ENCODE measurements around the gene IL1RAPL2. TPM values are rescaled to one million over a fixed set of nuclear protein-coding genes. Genes with fewer than 3 reads are reported as not detected.

Gene IL1RAPL2
- total RNA-seq, 4 donors from 2014 or later: not detected

GRCh38 chrX:105277132-105277531, 711.1 kb downstream of the IL1RAPL2 start:
- DNase-seq: no peak
- intact Hi-C loops (cut with DNase I): no loop called here
- WGBS, 2 donors: 90 to 100% methylated on average over 1 of the region's 1 CpG

GRCh38 chrX:105282077-105282476, 716.1 kb downstream of the IL1RAPL2 start:
- Histone ChIP-seq H3K4me1 (no peaks in the 10 kb centered on the region), H3K4me3 (replicated peaks in 1 of 3) (no peak overlapping the region), H3K9me3 (no peaks in the 10 kb centered on the region), H3K27me3 (no peaks in the 10 kb centered on the region), H3K27ac (no peak overlapping the region), H3K36me3 (no peaks in the 10 kb centered on the region)
- intact Hi-C loops (cut with DNase I): no loop called here
- DNase-seq: no peak
- TF ChIP-seq POLR2A (IDR thresholded peaks at IDR 0.05) (no peak), CTCF (IDR thresholded peaks at IDR 0.05) (no peak)
- WGBS, 2 donors: 52 to 58% methylated on average over 1 of the region's 1 CpG

More at GRCh38 chrX:105277132-105277531, 711.1 kb downstream of the IL1RAPL2 start:
- Histone ChIP-seq H3K27ac (no peak overlapping the region), H3K27me3 (no peaks in the 10 kb centered on the region), H3K4me3 (replicated peaks in 1 of 3) (no peak overlapping the region), H3K36me3 (no peaks in the 10 kb centered on the region), H3K9me3 (no peaks in the 10 kb centered on the region), H3K4me1 (no peaks in the 10 kb centered on the region)
- TF ChIP-seq CTCF (IDR thresholded peaks at IDR 0.05): no peak
- TF ChIP-seq POLR2A (IDR thresholded peaks at IDR 0.05): no peak

- intact Hi-C loops (cut with DNase I): no loop called here
- DNase-seq: no peak
- TF ChIP-seq CTCF (IDR thresholded peaks at IDR 0.05) (no peak), POLR2A (IDR thresholded peaks at IDR 0.05) (no peak)
- Histone ChIP-seq H3K27ac (no peak overlapping the region), H3K4me3 (replicated peaks in 1 of 3) (no peak overlapping the region), H3K4me1 (no peaks in the 10 kb centered on the region), H3K36me3 (no peaks in the 10 kb centered on the region), H3K27me3 (no peaks in the 10 kb centered on the region), H3K9me3 (no peaks in the 10 kb centered on the region)
- WGBS, 2 donors: 61 to 63% methylated on average over 3 of the region's 3 CpGs
These were observed 731.0 kb downstream of the IL1RAPL2 start for GRCh38 chrX:105297041-105297440.

- Histone ChIP-seq H3K9me3 (no peaks in the 10 kb centered on the region), H3K27ac (no peak overlapping the region), H3K36me3 (no peaks in the 10 kb centered on the region), H3K4me3 (replicated peaks in 1 of 3) (no peak overlapping the region), H3K4me1 (no peaks in the 10 kb centered on the region), H3K27me3 (no peaks in the 10 kb centered on the region)
- no peak for DNase-seq
- 80 to 94% methylated on average over 1 of the region's 1 CpG for WGBS, 2 donors
- intact Hi-C loops (cut with DNase I): no loop called here
- TF ChIP-seq POLR2A (IDR thresholded peaks at IDR 0.05) (no peak), CTCF (IDR thresholded peaks at IDR 0.05) (no peak)
These were observed 733.3 kb downstream of the IL1RAPL2 start for GRCh38 chrX:105299286-105299685.

GRCh38 chrX:105302246-105302645, 736.2 kb downstream of the IL1RAPL2 start:
- TF ChIP-seq POLR2A (IDR thresholded peaks at IDR 0.05) (no peak), CTCF (IDR thresholded peaks at IDR 0.05) (no peak)
- no peaks in the 10 kb centered on the region for H3K9me3 ChIP-seq
- intact Hi-C loops (cut with DNase I): no loop called here
- H3K4me3 ChIP-seq (replicated peaks in 1 of 3): no peak overlapping the region
- WGBS, 2 donors: 76 to 93% methylated on average over 1 of the region's 1 CpG
- no peak overlapping the region for H3K27ac ChIP-seq
- no peaks in the 10 kb centered on the region for H3K27me3 ChIP-seq
- H3K36me3 ChIP-seq: no peaks in the 10 kb centered on the region
- DNase-seq: no peak
- no peaks in the 10 kb centered on the region for H3K4me1 ChIP-seq

All from thyroid gland (tissue), 4 donors.